ENCODE measurements around the gene OSGEPL1.
"Not testable (repeated sequence)": the region's sequence is repeated elsewhere in the genome, so short reads cannot be mapped to it uniquely, and the experiment has no call there.

Gene OSGEPL1

DNA sequence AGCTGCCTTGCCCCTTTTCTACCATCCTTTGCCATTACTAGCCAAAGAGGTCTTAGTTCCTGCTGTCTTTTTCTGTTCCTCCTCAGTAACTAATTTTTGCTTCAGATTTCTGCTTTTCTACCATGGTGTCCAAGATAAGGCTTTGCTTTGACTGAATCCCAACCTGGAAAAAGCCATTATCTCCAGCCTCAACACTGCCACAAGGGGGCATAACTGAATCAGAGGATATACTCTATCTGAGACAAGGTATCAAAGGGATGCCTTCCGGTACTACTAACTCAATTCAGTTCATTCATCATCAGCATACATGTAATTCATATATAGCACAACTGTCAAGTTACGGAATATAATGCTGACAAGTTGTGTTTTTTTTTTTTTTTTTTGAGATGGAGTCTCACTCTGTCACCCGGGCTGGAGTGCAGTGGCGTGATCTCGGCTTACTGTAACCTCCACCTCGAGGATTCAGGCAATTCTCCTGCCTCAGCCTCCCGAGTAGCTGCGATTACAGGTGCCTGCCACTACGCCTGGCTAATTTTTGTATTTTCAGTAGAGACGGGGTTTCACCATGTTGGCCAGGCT lies 11.4 kb downstream of the OSGEPL1 start:
- H3K27me3 ChIP-seq (ENCODE audit: control insufficient read depth in 5 of 5, insufficient read depth in 4 of 5, low read length in 5 of 5), result no peaks in the 10 kb centered on the region
- H3K4me3 ChIP-seq (ENCODE audit: low read depth in 1 of 5, low read length in 5 of 5), result no peak overlapping the region
- H3K36me3 ChIP-seq (ENCODE audit: control insufficient read depth in 5 of 5, insufficient read depth in 5 of 5, low read length in 5 of 5), result peaks cover 27 to 54% (median 36%) of the 10 kb centered on the region in 5 donors

GRCh38 chr2:189729430-189729829 lies 33.2 kb downstream of the OSGEPL1 start:
- Histone ChIP-seq H3K9ac (ENCODE audit: low read length in 5 of 5) (no peak overlapping the region), H3K36me3 (ENCODE audit: control insufficient read depth in 5 of 5, insufficient read depth in 5 of 5, low read length in 5 of 5) (peaks cover 0 to 11% (median 4%) of the 10 kb centered on the region in 5 donors), H3K4me3 (ENCODE audit: low read depth in 1 of 5, low read length in 5 of 5) (no peak overlapping the region), H3K27ac (ENCODE audit: low read depth, low read length) (no peak overlapping the region), H3K27me3 (ENCODE audit: control insufficient read depth in 5 of 5, insufficient read depth in 4 of 5, low read length in 5 of 5) (no peaks in the 10 kb centered on the region), H3K4me1 (ENCODE audit: control insufficient read depth in 5 of 5, insufficient read depth in 5 of 5, low read length in 5 of 5) (no peaks in the 10 kb centered on the region), H3K9me3 (ENCODE audit: control insufficient read depth in 5 of 5, low read length in 5 of 5) (no peaks in the 10 kb centered on the region)

More for the DNA sequence above, 11.4 kb downstream of the OSGEPL1 start:
- no peaks in the 10 kb centered on the region for H3K9me3 ChIP-seq (ENCODE audit: control insufficient read depth in 5 of 5, low read length in 5 of 5)
- no peaks in the 10 kb centered on the region for H3K4me1 ChIP-seq (ENCODE audit: control insufficient read depth in 5 of 5, insufficient read depth in 5 of 5, low read length in 5 of 5)
- H3K27ac ChIP-seq (ENCODE audit: low read depth, low read length), result no peak overlapping the region
- H3K9ac ChIP-seq (ENCODE audit: low read length in 5 of 5), result no peak overlapping the region

DNA sequence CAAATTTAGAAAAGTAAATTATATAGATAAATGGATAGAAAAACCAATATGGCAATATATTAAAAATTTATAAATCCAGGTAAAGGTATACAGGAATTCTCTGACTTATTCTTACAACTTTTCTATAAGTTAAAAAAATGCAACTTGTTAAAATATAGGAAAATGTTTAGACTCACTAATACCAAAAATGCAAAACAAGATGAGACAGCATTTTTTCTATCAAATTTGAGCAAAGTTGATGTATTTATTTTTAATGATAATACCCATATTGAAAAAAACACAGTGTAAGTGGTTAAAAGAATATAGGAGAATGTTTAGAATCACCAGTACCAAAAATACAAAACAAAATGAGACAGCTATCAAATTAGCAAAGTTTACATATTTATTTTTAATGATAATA lies 35.7 kb downstream of the OSGEPL1 start:
- Histone ChIP-seq H3K9me3 (ENCODE audit: control insufficient read depth in 5 of 5, low read length in 5 of 5) (no peaks in the 10 kb centered on the region), H3K27ac (ENCODE audit: low read depth, low read length) (no peak overlapping the region), H3K27me3 (ENCODE audit: control insufficient read depth in 5 of 5, insufficient read depth in 4 of 5, low read length in 5 of 5) (no peaks in the 10 kb centered on the region), H3K4me1 (ENCODE audit: control insufficient read depth in 5 of 5, insufficient read depth in 5 of 5, low read length in 5 of 5) (no peaks in the 10 kb centered on the region), H3K36me3 (ENCODE audit: control insufficient read depth in 5 of 5, insufficient read depth in 5 of 5, low read length in 5 of 5) (peaks cover 0 to 11% (median 4%) of the 10 kb centered on the region in 5 donors), H3K4me3 (ENCODE audit: low read depth in 1 of 5, low read length in 5 of 5) (no peak overlapping the region), H3K9ac (ENCODE audit: low read length in 5 of 5) (no peak overlapping the region)

DNA sequence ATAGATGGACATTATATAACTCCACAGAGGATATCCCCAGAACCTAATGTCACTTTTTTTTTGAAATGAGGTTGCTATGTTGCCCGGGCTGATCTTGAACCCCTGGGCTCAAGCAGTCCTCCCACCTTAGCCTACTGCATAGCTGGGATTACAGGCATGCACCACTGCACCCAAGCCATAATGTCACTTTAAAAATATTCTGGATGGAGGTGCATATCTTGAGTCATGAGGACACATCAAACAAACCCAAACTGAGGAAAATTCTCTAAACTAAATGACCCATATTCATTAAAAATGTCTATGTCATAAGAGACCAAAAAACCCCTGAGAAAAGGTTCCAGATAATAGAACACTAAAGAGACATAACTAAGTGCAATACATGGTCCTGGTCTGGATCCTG lies 36.3 kb downstream of the OSGEPL1 start:
- Histone ChIP-seq H3K36me3 (ENCODE audit: control insufficient read depth in 5 of 5, insufficient read depth in 5 of 5, low read length in 5 of 5) (peaks cover 0 to 14% (median 4%) of the 10 kb centered on the region in 5 donors), H3K27me3 (ENCODE audit: control insufficient read depth in 5 of 5, insufficient read depth in 4 of 5, low read length in 5 of 5) (no peaks in the 10 kb centered on the region), H3K27ac (ENCODE audit: low read depth, low read length) (no peak overlapping the region), H3K9me3 (ENCODE audit: control insufficient read depth in 5 of 5, low read length in 5 of 5) (no peaks in the 10 kb centered on the region), H3K4me1 (ENCODE audit: control insufficient read depth in 5 of 5, insufficient read depth in 5 of 5, low read length in 5 of 5) (no peaks in the 10 kb centered on the region), H3K9ac (ENCODE audit: low read length in 5 of 5) (no peak overlapping the region), H3K4me3 (ENCODE audit: low read depth in 1 of 5, low read length in 5 of 5) (no peak overlapping the region)

GRCh38 chr2:189723192-189723591 lies 39.4 kb downstream of the OSGEPL1 start:
- Histone ChIP-seq H3K27ac (ENCODE audit: low read depth, low read length) (no peak overlapping the region), H3K9me3 (ENCODE audit: control insufficient read depth in 5 of 5, low read length in 5 of 5) (no peaks in the 10 kb centered on the region), H3K9ac (ENCODE audit: low read length in 5 of 5) (no peak overlapping the region), H3K36me3 (ENCODE audit: control insufficient read depth in 5 of 5, insufficient read depth in 5 of 5, low read length in 5 of 5) (peaks cover 0 to 9% (median 4%) of the 10 kb centered on the region in 5 donors), H3K4me1 (ENCODE audit: control insufficient read depth in 5 of 5, insufficient read depth in 5 of 5, low read length in 5 of 5) (no peaks in the 10 kb centered on the region), H3K4me3 (ENCODE audit: low read depth in 1 of 5, low read length in 5 of 5) (no peak overlapping the region), H3K27me3 (ENCODE audit: control insufficient read depth in 5 of 5, insufficient read depth in 4 of 5, low read length in 5 of 5) (no peaks in the 10 kb centered on the region)

- Histone ChIP-seq H3K4me3 (ENCODE audit: low read depth in 1 of 5, low read length in 5 of 5) (no peak overlapping the region), H3K36me3 (ENCODE audit: control insufficient read depth in 5 of 5, insufficient read depth in 5 of 5, low read length in 5 of 5) (peaks cover 0 to 9% (median 4%) of the 10 kb centered on the region in 5 donors), H3K27me3 (ENCODE audit: control insufficient read depth in 5 of 5, insufficient read depth in 4 of 5, low read length in 5 of 5) (no peaks in the 10 kb centered on the region), H3K4me1 (ENCODE audit: control insufficient read depth in 5 of 5, insufficient read depth in 5 of 5, low read length in 5 of 5) (no peaks in the 10 kb centered on the region), H3K27ac (ENCODE audit: low read depth, low read length) (no peak overlapping the region), H3K9ac (ENCODE audit: low read length in 5 of 5) (no peak overlapping the region), H3K9me3 (ENCODE audit: control insufficient read depth in 5 of 5, low read length in 5 of 5) (no peaks in the 10 kb centered on the region)
These were observed 43.0 kb downstream of the OSGEPL1 start for GRCh38 chr2:189719571-189719970.

DNA sequence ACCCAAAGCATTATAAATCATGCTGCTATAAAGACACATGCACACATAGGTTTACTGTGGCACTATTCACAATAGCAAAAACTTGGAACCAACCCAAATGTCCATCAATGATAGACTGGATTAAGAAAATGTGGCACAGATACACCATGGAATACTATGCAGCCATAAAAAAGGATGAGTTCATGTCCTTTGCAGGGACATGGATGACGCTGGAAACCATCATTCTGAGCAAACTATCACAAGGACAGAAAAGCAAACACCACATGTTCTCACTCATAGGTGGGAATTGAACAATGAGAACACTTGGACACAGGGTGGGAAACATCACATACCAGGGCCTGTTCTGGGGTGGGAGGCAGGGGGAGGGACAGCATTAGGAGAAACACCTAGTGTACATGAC lies 45.0 kb downstream of the OSGEPL1 start:
- not testable (repeated sequence) for H3K27ac ChIP-seq (ENCODE audit: low read depth, low read length); H3K4me3 ChIP-seq (ENCODE audit: low read depth in 1 of 5, low read length in 5 of 5); H3K36me3 ChIP-seq (ENCODE audit: control insufficient read depth in 5 of 5, insufficient read depth in 5 of 5, low read length in 5 of 5); H3K4me1 ChIP-seq (ENCODE audit: control insufficient read depth in 5 of 5, insufficient read depth in 5 of 5, low read length in 5 of 5); H3K27me3 ChIP-seq (ENCODE audit: control insufficient read depth in 5 of 5, insufficient read depth in 4 of 5, low read length in 5 of 5); H3K9ac ChIP-seq (ENCODE audit: low read length in 5 of 5); H3K9me3 ChIP-seq (ENCODE audit: control insufficient read depth in 5 of 5, low read length in 5 of 5)

DNA sequence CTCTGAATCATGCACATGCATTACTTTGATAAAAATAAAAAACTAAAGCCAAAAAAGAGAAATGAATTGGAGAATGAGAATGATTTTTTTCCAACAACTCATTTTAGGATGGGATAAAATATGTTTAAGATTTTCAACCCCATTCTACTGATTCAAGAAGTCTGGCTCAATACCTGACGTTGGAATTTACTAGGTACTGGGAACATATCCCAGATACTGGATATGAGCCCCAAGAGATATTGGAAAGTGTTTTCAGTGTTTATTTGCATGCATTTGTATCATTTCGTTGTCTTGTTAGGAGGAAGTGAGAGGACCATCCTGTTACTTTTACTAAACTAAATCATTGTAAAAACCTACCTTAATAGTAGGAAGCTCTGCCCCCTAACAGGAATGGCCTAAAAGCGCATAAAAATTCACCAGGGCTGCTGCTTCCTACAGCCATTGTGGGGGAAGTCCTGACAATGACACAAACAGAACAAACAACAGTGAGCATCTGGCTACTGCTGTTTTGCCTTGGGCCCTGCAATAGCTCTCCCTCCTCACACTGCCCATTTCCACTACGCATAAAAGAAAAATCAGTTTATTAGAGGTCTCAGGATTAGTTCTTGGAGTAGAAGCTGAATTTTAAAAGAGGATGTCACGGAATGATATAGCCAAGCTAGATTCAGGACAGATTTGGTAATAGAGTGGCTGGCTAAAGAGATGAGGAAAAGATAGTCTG lies 52.9 kb downstream of the OSGEPL1 start:
- no peak overlapping the region for H3K27ac ChIP-seq (ENCODE audit: low read depth, low read length)
- no peaks in the 10 kb centered on the region for H3K4me1 ChIP-seq (ENCODE audit: control insufficient read depth in 5 of 5, insufficient read depth in 5 of 5, low read length in 5 of 5)
- no peaks in the 10 kb centered on the region for H3K27me3 ChIP-seq (ENCODE audit: control insufficient read depth in 5 of 5, insufficient read depth in 4 of 5, low read length in 5 of 5)
- H3K4me3 ChIP-seq (ENCODE audit: low read depth in 1 of 5, low read length in 5 of 5), result no peak overlapping the region
- no peak overlapping the region for H3K9ac ChIP-seq (ENCODE audit: low read length in 5 of 5)
- no peaks in the 10 kb centered on the region for H3K9me3 ChIP-seq (ENCODE audit: control insufficient read depth in 5 of 5, low read length in 5 of 5)
- H3K36me3 ChIP-seq (ENCODE audit: control insufficient read depth in 5 of 5, insufficient read depth in 5 of 5, low read length in 5 of 5), result peaks cover 6 to 16% (median 9%) of the 10 kb centered on the region in 5 donors

- Histone ChIP-seq H3K36me3 (ENCODE audit: control insufficient read depth in 5 of 5, insufficient read depth in 5 of 5, low read length in 5 of 5) (peaks cover 0 to 4% (median 3%) of the 10 kb centered on the region in 5 donors), H3K27ac (ENCODE audit: low read depth, low read length) (no peak overlapping the region), H3K9me3 (ENCODE audit: control insufficient read depth in 5 of 5, low read length in 5 of 5) (no peaks in the 10 kb centered on the region), H3K9ac (ENCODE audit: low read length in 5 of 5) (no peak overlapping the region), H3K4me3 (ENCODE audit: low read depth in 1 of 5, low read length in 5 of 5) (no peak overlapping the region), H3K4me1 (ENCODE audit: control insufficient read depth in 5 of 5, insufficient read depth in 5 of 5, low read length in 5 of 5) (peaks cover 0 to 7% (median 3%) of the 10 kb centered on the region in 5 donors), H3K27me3 (ENCODE audit: control insufficient read depth in 5 of 5, insufficient read depth in 4 of 5, low read length in 5 of 5) (no peaks in the 10 kb centered on the region)
These were observed 60.5 kb downstream of the OSGEPL1 start for GRCh38 chr2:189702071-189702470.

GRCh38 chr2:189700681-189701080 lies 61.9 kb downstream of the OSGEPL1 start:
- Histone ChIP-seq H3K9ac (ENCODE audit: low read length in 5 of 5) (no peak overlapping the region), H3K9me3 (ENCODE audit: control insufficient read depth in 5 of 5, low read length in 5 of 5) (no peaks in the 10 kb centered on the region), H3K36me3 (ENCODE audit: control insufficient read depth in 5 of 5, insufficient read depth in 5 of 5, low read length in 5 of 5) (peaks cover 0 to 8% (median 3%) of the 10 kb centered on the region in 5 donors), H3K27ac (ENCODE audit: low read depth, low read length) (no peak overlapping the region), H3K4me1 (ENCODE audit: control insufficient read depth in 5 of 5, insufficient read depth in 5 of 5, low read length in 5 of 5) (peaks cover 0 to 7% (median 3%) of the 10 kb centered on the region in 5 donors), H3K27me3 (ENCODE audit: control insufficient read depth in 5 of 5, insufficient read depth in 4 of 5, low read length in 5 of 5) (no peaks in the 10 kb centered on the region), H3K4me3 (ENCODE audit: low read depth in 1 of 5, low read length in 5 of 5) (no peak overlapping the region)

Data from subcutaneous abdominal adipose tissue (tissue), 5 donors.